ENCODE measurements around the gene CLDN5.

The CLDN5 gene

GRCh38 chr22:19523240-19524169 lies 705 bp downstream of the CLDN5 start:
- no peaks in the 10 kb centered on the region for H3K27me3 ChIP-seq (replicated peaks; ENCODE audit: insufficient read depth, low read length)
- no peak overlapping the region for H3K27ac ChIP-seq (ENCODE audit: low read length)
- H3F3A ChIP-seq (ENCODE audit: insufficient read depth, low read length) = no peaks in the 10 kb centered on the region
- H3K4me2 ChIP-seq (ENCODE audit: low read depth, low read length) = no peak overlapping the region
- H3K9ac ChIP-seq (ENCODE audit: low read length) = no peak overlapping the region
- DNase-seq = no peak
- no peak overlapping the region for H3K4me3 ChIP-seq (ENCODE audit: low read length)
- H3K36me3 ChIP-seq (replicated peaks; ENCODE audit: insufficient read depth, low read length) = no peaks in the 10 kb centered on the region
- H2AFZ ChIP-seq (ENCODE audit: low read length) = no peak overlapping the region
- H3K9me2 ChIP-seq (replicated peaks; ENCODE audit: insufficient read depth, low read length) = no peaks in the 10 kb centered on the region
- no peaks in the 10 kb centered on the region for H4K20me1 ChIP-seq (ENCODE audit: insufficient read depth, low read length)
- H3K79me2 ChIP-seq (ENCODE audit: low read length) = no peaks in the 10 kb centered on the region
- no peaks in the 10 kb centered on the region for H3K4me1 ChIP-seq (ENCODE audit: low read length)
- H3K9me3 ChIP-seq (replicated peaks; ENCODE audit: insufficient read depth, low read length) = no peaks in the 10 kb centered on the region
- no peak for TF ChIP-seq EZH2 (optimal IDR thresholded peaks at IDR 0.05; ENCODE audit: low read depth, low read length)
- no peak for TF ChIP-seq CTCF (IDR thresholded peaks at IDR 0.05; ENCODE audit: low read length)
- no peak for TF ChIP-seq EZH2phosphoT487 (IDR thresholded peaks at IDR 0.05; ENCODE audit: low read length)

GRCh38 chr22:19522881-19523239 lies 1.4 kb downstream of the CLDN5 start:
- Histone ChIP-seq H3F3A (ENCODE audit: insufficient read depth, low read length) (no peaks in the 10 kb centered on the region), H3K4me3 (ENCODE audit: low read length) (no peak overlapping the region), H2AFZ (ENCODE audit: low read length) (no peak overlapping the region), H3K4me1 (ENCODE audit: low read length) (no peaks in the 10 kb centered on the region), H3K9me3 (replicated peaks; ENCODE audit: insufficient read depth, low read length) (no peaks in the 10 kb centered on the region), H3K9me2 (replicated peaks; ENCODE audit: insufficient read depth, low read length) (no peaks in the 10 kb centered on the region), H4K20me1 (ENCODE audit: insufficient read depth, low read length) (no peaks in the 10 kb centered on the region), H3K9ac (ENCODE audit: low read length) (no peak overlapping the region), H3K79me2 (ENCODE audit: low read length) (no peaks in the 10 kb centered on the region), H3K27ac (ENCODE audit: low read length) (no peak overlapping the region), H3K36me3 (replicated peaks; ENCODE audit: insufficient read depth, low read length) (no peaks in the 10 kb centered on the region), H3K4me2 (ENCODE audit: low read depth, low read length) (no peak overlapping the region), H3K27me3 (replicated peaks; ENCODE audit: insufficient read depth, low read length) (no peaks in the 10 kb centered on the region)
- TF ChIP-seq CTCF (IDR thresholded peaks at IDR 0.05; ENCODE audit: low read length) (no peak), EZH2 (optimal IDR thresholded peaks at IDR 0.05; ENCODE audit: low read depth, low read length) (no peak), EZH2phosphoT487 (IDR thresholded peaks at IDR 0.05; ENCODE audit: low read length) (no peak)
- no peak for DNase-seq

- Histone ChIP-seq H3K4me2 (ENCODE audit: low read depth, low read length) (no peak overlapping the region), H3K36me3 (replicated peaks; ENCODE audit: insufficient read depth, low read length) (no peaks in the 10 kb centered on the region), H3K9me2 (replicated peaks; ENCODE audit: insufficient read depth, low read length) (no peaks in the 10 kb centered on the region), H3K27ac (ENCODE audit: low read length) (no peak overlapping the region), H3F3A (ENCODE audit: insufficient read depth, low read length) (no peaks in the 10 kb centered on the region), H3K4me1 (ENCODE audit: low read length) (no peaks in the 10 kb centered on the region), H3K9ac (ENCODE audit: low read length) (no peak overlapping the region), H3K79me2 (ENCODE audit: low read length) (no peaks in the 10 kb centered on the region), H2AFZ (ENCODE audit: low read length) (no peak overlapping the region), H4K20me1 (ENCODE audit: insufficient read depth, low read length) (no peaks in the 10 kb centered on the region), H3K4me3 (ENCODE audit: low read length) (no peak overlapping the region), H3K9me3 (replicated peaks; ENCODE audit: insufficient read depth, low read length) (no peaks in the 10 kb centered on the region), H3K27me3 (replicated peaks; ENCODE audit: insufficient read depth, low read length) (no peaks in the 10 kb centered on the region)
- TF ChIP-seq EZH2 (optimal IDR thresholded peaks at IDR 0.05; ENCODE audit: low read depth, low read length) (no peak), EZH2phosphoT487 (IDR thresholded peaks at IDR 0.05; ENCODE audit: low read length) (no peak), CTCF (IDR thresholded peaks at IDR 0.05; ENCODE audit: low read length) (no peak)
- no peak for DNase-seq
Observed at GRCh38 chr22:19522190-19522880, 1.9 kb downstream of the CLDN5 start.
